GM12892 (cell line): Measurements from ENCODE around the gene HOXD4.

Experiments used
- DNase-seq: peaks from one replicate; pipeline ENCODE4 v3.0.0; 2011; ENCODE audit not compliant: insufficient read length
- FAIRE-seq: peaks from 2 replicates; lab custom pipeline; 2011; peaks lifted over from hg19 to GRCh38; lab: Jason Lieb, UNC
- POLR2A ChIP-seq: IDR thresholded peaks from 2 replicates; pipeline ENCODE4 v1.6.1; 2011; ENCODE audit warnings: low read depth, low read length, control low read depth
- POLR2AphosphoS5 ChIP-seq: IDR thresholded peaks from 2 replicates; pipeline ENCODE4 v1.6.1; 2011; ENCODE audit warnings: low read depth, low read length, control low read depth
- TAF1 ChIP-seq: IDR thresholded peaks from 2 replicates; pipeline ENCODE4 v1.6.1; 2011; ENCODE audit warnings: low read depth, mild to moderate bottlenecking, control low read depth, low read length, borderline replicate concordance

Gene HOXD4

GRCh38 chr2:176174382-176174823 is 23.1 kb downstream of the HOXD4 start:
- FAIRE-seq (no peak), DNase-seq (no peak)
- TF ChIP-seq TAF1, result no peak
- TF ChIP-seq POLR2A, result no peak
- TF ChIP-seq POLR2AphosphoS5, result no peak

- FAIRE-seq, result no peak
- DNase-seq, result no peak
- TF ChIP-seq POLR2AphosphoS5 (no peak), TAF1 (no peak), POLR2A (no peak)
These were observed 23.7 kb downstream of the HOXD4 start for GRCh38 chr2:176174824-176175708.

DNA sequence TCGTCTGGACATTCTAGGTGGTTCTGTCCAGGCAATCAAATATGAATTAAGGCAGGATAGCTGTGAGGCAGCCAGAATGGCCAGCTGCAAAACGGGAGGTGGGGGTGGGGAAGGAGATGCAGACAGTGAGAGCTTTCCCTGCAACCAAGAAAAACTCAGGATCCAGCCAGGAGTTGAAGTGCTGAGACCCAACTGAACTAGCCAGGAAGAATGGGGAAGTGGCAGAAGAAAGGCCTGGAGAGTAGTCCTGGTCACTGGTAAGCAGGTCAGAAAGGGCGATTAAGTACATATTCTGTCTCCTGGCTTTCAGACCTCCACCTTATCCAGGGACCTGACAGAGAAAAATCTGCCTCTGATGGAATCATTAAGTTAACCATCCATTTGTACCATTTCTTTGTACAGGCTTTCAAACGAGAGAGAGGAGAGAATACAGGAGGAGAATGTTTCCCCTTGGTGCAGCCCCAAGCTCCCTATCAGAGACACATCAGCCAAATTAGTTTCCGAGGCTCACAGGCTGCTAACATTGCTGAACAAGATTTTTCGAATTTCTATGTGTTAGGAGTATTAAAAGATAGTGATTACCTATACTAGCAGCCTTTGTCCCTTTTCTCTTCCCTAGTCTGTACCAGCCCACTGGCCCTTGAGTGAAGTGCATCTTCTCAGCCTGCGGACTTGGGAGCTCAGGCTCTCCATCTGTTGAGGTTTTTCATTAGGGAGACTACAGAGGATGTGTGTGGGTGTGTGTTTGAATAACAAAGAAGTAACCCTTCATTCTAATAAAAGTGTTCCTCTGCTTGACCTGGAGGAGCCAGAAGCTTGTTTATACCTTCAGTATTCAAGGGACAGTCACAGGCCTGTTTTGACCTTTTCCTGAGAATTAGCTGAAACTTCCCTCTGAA is 24.6 kb downstream of the HOXD4 start:
- TF ChIP-seq POLR2AphosphoS5 (no peak), TAF1 (no peak), POLR2A (no peak)
- DNase-seq (no peak), FAIRE-seq (no peak)

GRCh38 chr2:176177580-176178037 is 26.3 kb downstream of the HOXD4 start:
- TF ChIP-seq POLR2A (no peak), TAF1 (no peak), POLR2AphosphoS5 (no peak)
- FAIRE-seq (no peak), DNase-seq (no peak)

DNA sequence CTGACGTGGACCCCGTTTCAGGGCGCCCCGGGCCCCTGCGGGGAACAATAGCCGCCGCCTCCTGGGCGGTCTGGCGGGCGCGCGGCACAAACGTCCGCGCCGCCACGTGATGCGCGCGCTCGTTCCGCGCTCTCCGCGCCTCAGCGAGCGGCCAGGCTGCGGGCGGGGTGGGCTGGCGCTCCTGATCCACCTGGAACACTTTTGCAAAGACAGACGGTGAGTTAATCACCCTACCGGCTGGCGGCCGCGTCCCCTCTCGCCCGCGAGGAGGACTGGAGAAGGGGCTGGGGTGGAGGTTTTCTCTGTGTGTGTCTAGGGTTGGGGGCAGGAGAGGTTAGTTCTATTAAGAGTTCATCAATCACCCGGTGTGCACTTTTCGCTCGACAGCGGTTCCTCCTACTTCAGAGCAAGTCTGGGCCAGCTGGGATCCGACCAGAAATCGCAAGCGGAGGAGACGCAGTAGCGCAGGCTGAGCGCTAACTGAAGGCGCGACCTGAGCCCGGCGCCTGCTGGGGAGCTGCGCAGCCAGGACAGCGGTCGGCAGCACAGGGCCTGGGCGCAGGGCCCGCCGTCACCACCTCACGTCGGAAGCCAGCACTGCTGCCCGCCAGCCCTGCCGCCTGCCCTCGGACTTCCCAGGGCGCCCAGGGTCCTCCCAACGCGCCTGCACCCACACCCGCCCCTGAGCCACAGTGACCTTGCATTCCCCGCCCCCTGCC is 26.8 kb downstream of the HOXD4 start:
- FAIRE-seq, result no peak
- no peak for DNase-seq
- no peak for TF ChIP-seq POLR2A
- no peak for TF ChIP-seq POLR2AphosphoS5
- TF ChIP-seq TAF1, result no peak

DNA sequence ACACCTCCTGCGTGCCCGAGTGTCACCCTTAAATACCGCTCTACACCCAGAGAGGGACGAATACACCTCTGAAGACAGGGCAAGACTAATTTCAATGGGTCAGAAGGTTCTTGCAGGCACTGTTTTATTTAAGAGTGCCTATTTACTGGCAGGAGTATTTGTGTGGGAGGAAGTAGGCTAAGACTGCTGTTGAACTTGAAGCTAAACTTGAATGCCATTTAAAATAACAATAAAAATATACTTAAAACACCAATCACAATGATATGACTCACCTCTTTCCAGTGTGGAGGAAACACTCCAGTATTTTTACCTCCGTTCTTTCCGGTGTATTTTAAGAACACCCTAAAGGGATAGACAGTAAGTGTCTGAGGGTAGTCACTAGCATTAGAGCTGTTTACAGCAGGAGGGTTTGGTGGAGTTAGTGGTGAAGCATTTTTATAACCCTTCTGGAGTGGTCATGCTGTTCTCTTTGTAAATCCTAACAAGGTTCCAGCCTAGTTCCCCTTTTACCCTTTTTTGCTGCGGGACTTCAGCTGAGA is 27.5 kb downstream of the HOXD4 start:
- TF ChIP-seq POLR2AphosphoS5, result no peak
- no peak for TF ChIP-seq POLR2A
- no peak for TF ChIP-seq TAF1
- DNase-seq, result no peak
- no peak for FAIRE-seq

DNA sequence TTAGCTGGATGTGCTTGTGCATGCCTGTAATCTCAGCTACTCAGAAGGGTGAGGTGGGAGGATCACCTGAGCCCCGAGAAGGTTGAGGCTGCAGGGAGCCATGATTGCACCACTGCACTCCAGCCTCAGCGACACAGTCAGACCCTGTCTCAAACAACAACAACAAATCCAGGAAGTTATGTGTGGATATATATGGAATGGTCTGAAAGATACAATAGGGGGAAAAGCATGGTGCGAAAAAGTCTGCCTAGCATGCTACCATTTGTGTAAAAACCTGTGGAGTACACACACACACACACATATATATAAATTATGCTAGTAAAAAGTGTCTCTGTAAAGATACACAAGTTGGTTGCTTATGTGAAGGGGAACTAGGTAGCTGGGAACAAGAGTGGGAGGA is 30.2 kb downstream of the HOXD4 start:
- FAIRE-seq (no peak), DNase-seq (no peak)
- TF ChIP-seq POLR2A (no peak), POLR2AphosphoS5 (no peak), TAF1 (no peak)

DNA sequence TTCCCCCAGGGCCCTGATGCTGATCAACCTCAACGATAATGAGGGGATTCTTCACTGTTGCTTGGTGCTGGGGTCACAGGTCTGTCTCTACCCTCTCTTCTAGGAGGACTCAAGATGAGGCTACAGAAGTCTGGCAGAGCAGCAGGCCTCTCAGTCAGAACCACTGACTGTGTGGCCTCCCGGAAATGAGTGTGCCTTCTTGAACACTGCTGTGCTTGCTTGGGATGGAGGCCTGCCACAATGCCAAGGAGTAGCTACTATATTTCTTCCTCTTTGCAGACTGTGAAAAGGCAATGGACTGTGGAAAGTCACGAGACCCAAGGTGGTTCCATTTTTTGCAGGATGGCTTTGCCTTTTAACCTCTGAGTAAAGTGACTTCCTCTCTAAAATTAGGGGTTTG is 31.3 kb downstream of the HOXD4 start:
- FAIRE-seq, result no peak
- no peak for TF ChIP-seq POLR2AphosphoS5
- no peak for TF ChIP-seq TAF1
- no peak for TF ChIP-seq POLR2A
- no peak for DNase-seq

DNA sequence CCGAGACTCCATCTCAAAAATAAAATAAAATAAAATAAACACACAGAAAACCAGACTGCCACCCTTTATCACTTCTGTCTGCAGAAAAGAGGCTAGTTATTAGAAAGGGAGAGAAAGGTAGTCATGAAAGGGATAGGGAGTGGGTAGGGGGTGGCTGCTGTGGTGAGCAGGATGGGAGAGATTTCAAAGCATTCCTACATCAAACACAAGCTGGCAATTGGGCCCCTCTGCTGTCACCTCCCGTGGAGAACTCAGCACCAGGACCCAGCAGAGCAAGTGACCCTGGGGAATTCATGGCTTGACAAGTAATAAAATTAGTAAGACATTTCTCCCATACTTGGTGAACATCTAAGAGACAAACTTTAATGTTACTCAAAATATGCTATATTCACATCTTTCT is 33.4 kb downstream of the HOXD4 start:
- TF ChIP-seq TAF1 (no peak), POLR2A (no peak), POLR2AphosphoS5 (no peak)
- DNase-seq (no peak), FAIRE-seq (no peak)

- no peak for DNase-seq
- no peak for TF ChIP-seq POLR2A
- no peak for TF ChIP-seq TAF1
- no peak for TF ChIP-seq POLR2AphosphoS5
- no peak for FAIRE-seq
These were observed 34.7 kb downstream of the HOXD4 start for GRCh38 chr2:176186024-176186423.
